IMR-90 (cell line): ENCODE data around the gene RUBCN. TPM values are rescaled to one million over a fixed set of nuclear protein-coding genes. Genes with fewer than 3 reads are reported as not detected.
"Not testable (repeated sequence)": the region's sequence is repeated elsewhere in the genome, so short reads cannot be mapped to it uniquely, and the experiment has no call there.

Experiments
- ATAC-seq: fragments of 200-7000 bp; cut with Tn5 transposase; 2 replicates; pipeline ENCODE4 v1.9.1; 2020; ENCODE audit warnings: low read depth, mild to moderate bottlenecking, moderate library complexity
- BruUV-seq: library from RNA; stranded (reverse); fragments of 400-500 nt; replicated peaks from 2 replicates; lab custom pipeline; 2021; lab: Mats Ljungman, UMichigan
- CTCF ChIA-PET: fragments of 300-600 bp; formaldehyde crosslinking; extraction: SDS; loops from one replicate; lab custom pipeline; 2021; ENCODE audit warnings: antibody characterized with exemption; lab: Yijun Ruan, JAX
- POLR2A ChIA-PET: fragments of 300-600 bp; sonication (Branson Sonifier 250); formaldehyde crosslinking; loops from one replicate; lab custom pipeline; 2022; ENCODE audit warnings: antibody characterized with exemption; ENCODE audit not compliant: unreplicated experiment; lab: Charles Lee
- DNase-seq: peaks from one replicate; pipeline ENCODE4 v3.0.0; 2013
- H2AFZ ChIP-seq: replicated peaks from 2 replicates; pipeline ENCODE3; 2013; ENCODE audit warnings: low read length, mild to moderate bottlenecking; ENCODE audit not compliant: poor library complexity
- H2AK5ac ChIP-seq: 2 replicates; pipeline ENCODE4 v1.6.1; 2013; ENCODE audit warnings: low read depth, low read length, inconsistent platforms
- H2AK9ac ChIP-seq: replicated peaks from 2 replicates; pipeline ENCODE3; 2013; ENCODE audit warnings: mild to moderate bottlenecking, low read depth, low read length, moderate library complexity; ENCODE audit not compliant: poor library complexity
- H2BK120ac ChIP-seq: 2 replicates; pipeline ENCODE4 v1.6.1; 2013; ENCODE audit warnings: low read depth, low read length, inconsistent platforms
- H2BK15ac ChIP-seq: 3 replicates; pipeline ENCODE4 v1.6.1; 2013; ENCODE audit warnings: low read depth, low read length, inconsistent platforms
- H2BK20ac ChIP-seq: 2 replicates; pipeline ENCODE4 v1.6.1; 2013; ENCODE audit warnings: low read depth, mild to moderate bottlenecking, inconsistent platforms, low read length, moderate library complexity
- H2BK5ac ChIP-seq: 2 replicates; pipeline ENCODE4 v1.6.1; 2013; ENCODE audit warnings: mild to moderate bottlenecking, low read depth, low read length, inconsistent platforms; ENCODE audit not compliant: poor library complexity, severe bottlenecking
- H3K14ac ChIP-seq: replicated peaks from 2 replicates; pipeline ENCODE4 v1.6.1; 2013; ENCODE audit warnings: low read depth, low read length, inconsistent platforms
- H3K18ac ChIP-seq: 2 replicates; pipeline ENCODE4 v1.6.1; 2013; ENCODE audit warnings: low read depth, low read length, control low read depth
- H3K23ac ChIP-seq: 2 replicates; pipeline ENCODE4 v1.6.1; 2013; ENCODE audit warnings: low read depth, low read length, inconsistent platforms
- H3K27ac ChIP-seq: 2 replicates; pipeline ENCODE4 v1.5.1; 2013; ENCODE audit warnings: mild to moderate bottlenecking, control low read depth, low read length; ENCODE audit not compliant: insufficient read depth
- H3K27me3 ChIP-seq: 2 replicates; pipeline ENCODE4 v1.6.1; 2013; ENCODE audit warnings: low read length; ENCODE audit not compliant: control insufficient read depth, insufficient read depth
- H3K36me3 ChIP-seq: 2 replicates; pipeline ENCODE4 v1.6.1; 2013; ENCODE audit warnings: low read length, mixed read lengths; ENCODE audit not compliant: control insufficient read depth, insufficient read depth
- H3K4ac ChIP-seq: 2 replicates; pipeline ENCODE4 v1.6.1; 2013; ENCODE audit warnings: low read depth, low read length, inconsistent platforms
- H3K4me1 ChIP-seq: 2 replicates; pipeline ENCODE4 v1.6.1; 2013; ENCODE audit warnings: low read length, mixed read lengths; ENCODE audit not compliant: control insufficient read depth, insufficient read depth
- H3K4me2 ChIP-seq: 2 replicates; pipeline ENCODE4 v1.6.1; 2013; ENCODE audit warnings: low read depth, mild to moderate bottlenecking, control low read depth, low read length, moderate library complexity
- H3K4me3 ChIP-seq: 2 replicates; pipeline ENCODE4 v1.5.1; 2013; ENCODE audit warnings: low read depth, mild to moderate bottlenecking, control low read depth, low read length, moderate library complexity; ENCODE audit not compliant: insufficient read depth
- H3K56ac ChIP-seq: 2 replicates; pipeline ENCODE4 v1.6.1; 2013; ENCODE audit warnings: low read length, inconsistent platforms; ENCODE audit not compliant: insufficient read depth; ENCODE audit errors: extremely low read depth
- H3K79me1 ChIP-seq, 2 experiments: 2 replicates each; pipeline ENCODE4 v1.6.1; 2013; ENCODE audit warnings: low read length in 2 of 2, inconsistent platforms in 1 of 2, low read depth in 1 of 2
- H3K9ac ChIP-seq: 2 replicates; pipeline ENCODE4 v1.6.1; 2013; ENCODE audit warnings: low read depth, low read length, control low read depth
- H3K9me1 ChIP-seq: 2 replicates; pipeline ENCODE4 v1.6.1; 2013; ENCODE audit warnings: low read length, inconsistent platforms; ENCODE audit not compliant: insufficient read depth
- H3K9me3 ChIP-seq: 2 replicates; pipeline ENCODE4 v1.6.1; 2013; ENCODE audit warnings: low read length; ENCODE audit not compliant: control insufficient read depth, insufficient read depth
- H4K20me1 ChIP-seq: 2 replicates; pipeline ENCODE4 v1.6.1; 2013; ENCODE audit warnings: low read length, inconsistent platforms; ENCODE audit not compliant: insufficient read depth
- H4K5ac ChIP-seq: 2 replicates; pipeline ENCODE4 v1.6.1; 2013; ENCODE audit warnings: mild to moderate bottlenecking, low read depth, low read length, control low read depth
- H4K8ac ChIP-seq, 2 experiments: 2 replicates each; pipeline ENCODE4 v1.6.1; 2013; ENCODE audit warnings: low read depth in 2 of 2, low read length in 2 of 2, control low read depth in 1 of 2, inconsistent platforms in 1 of 2
- H4K91ac ChIP-seq: 2 replicates; pipeline ENCODE4 v1.6.1; 2013; ENCODE audit warnings: low read depth, low read length, inconsistent platforms; ENCODE audit not compliant: insufficient read depth
- WGBS, 2 experiments: methylation state at CpG; one replicate each; pipeline versions ENCODE4 v1.1.5 to v1.1.7; 2013; ENCODE audit warnings: missing lambda C conversion rate in 2 of 2; ENCODE audit not compliant: insufficient read length in 1 of 2; ENCODE audit errors: extremely low coverage in 2 of 2; 5-methylcytosine and 5-hydroxymethylcytosine counted together
- dilution Hi-C: fragments of 300-500 bp; cut with HindIII; formaldehyde crosslinking; loops from one replicate; pipeline ENCODE4 v1.14.3; 2018; ENCODE audit warnings: low sequenced_read_pairs; ENCODE audit not compliant: unreplicated experiment
- in situ Hi-C: fragments of 300-500 bp; cut with MboI; formaldehyde crosslinking; loops from 3 replicates; pipeline ENCODE4 v1.14.3; 2019; ENCODE audit warnings: low sequenced_read_pairs, inconsistent platforms, mixed read lengths
- intact Hi-C: fragments of 100-400 bp; cut with micrococcal nuclease; formaldehyde crosslinking; loops from 2 replicates; pipeline ENCODE4 v1.10.0; 2022
- polyA plus RNA-seq, 3 experiments: library from polyadenylated mRNA; depleted of rRNA; stranded (reverse); fragments of >200 nt; gene quantifications; 2 replicates each; pipeline ENCODE4 v1.2.3, GENCODE V29; 2012; ENCODE audit warnings: low replicate concordance in 1 of 3
- total RNA-seq: library from RNA; depleted of rRNA; stranded (reverse); fragments of >200 nt; gene quantifications from 2 replicates; pipeline ENCODE4 v1.2.3, GENCODE V29; 2012

The RUBCN gene
- total and polyA plus RNA-seq, 2 of the 4 experiments (the other 2 are of a cell fraction) = 10.8 to 12.6 TPM

GRCh38 chr3:197646294-197646693 lies 90.4 kb downstream of the RUBCN start:
- H2BK120ac ChIP-seq, CTCF ChIA-PET, H3K36me3 ChIP-seq, H2BK15ac ChIP-seq, ATAC-seq, DNase-seq, H3K23ac ChIP-seq, H4K20me1 ChIP-seq, dilution Hi-C loops, H4K5ac ChIP-seq, H2AK9ac ChIP-seq, intact Hi-C loops, H3K27me3 ChIP-seq, H3K56ac ChIP-seq, H3K14ac ChIP-seq, BruUV-seq, H2AFZ ChIP-seq, POLR2A ChIA-PET, H2AK5ac ChIP-seq, H4K8ac ChIP-seq, in situ Hi-C loops, H3K9me3 ChIP-seq, H2BK5ac ChIP-seq, H3K79me1 ChIP-seq, H4K91ac ChIP-seq, H3K4me3 ChIP-seq, H3K4ac ChIP-seq, H3K4me1 ChIP-seq, H3K9ac ChIP-seq, H2BK20ac ChIP-seq, H3K18ac ChIP-seq, H3K9me1 ChIP-seq, H3K27ac ChIP-seq, H3K4me2 ChIP-seq: not testable (repeated sequence)
- WGBS, 2 experiments = 60% methylated on average over 1 of the region's 12 CpGs; no CpG with 5 or more reads in 1 of the 2 experiments

- H3K4me3 ChIP-seq, H4K8ac ChIP-seq, H3K4ac ChIP-seq, H2BK120ac ChIP-seq, in situ Hi-C loops, BruUV-seq, H3K4me1 ChIP-seq, H4K5ac ChIP-seq, DNase-seq, H2AFZ ChIP-seq, H3K4me2 ChIP-seq, H2AK9ac ChIP-seq, dilution Hi-C loops, H2BK20ac ChIP-seq, H3K14ac ChIP-seq, H3K79me1 ChIP-seq, H3K9ac ChIP-seq, H3K18ac ChIP-seq, CTCF ChIA-PET, H4K91ac ChIP-seq, H2AK5ac ChIP-seq, POLR2A ChIA-PET, H3K9me1 ChIP-seq, H3K23ac ChIP-seq, H4K20me1 ChIP-seq, H3K27me3 ChIP-seq, H2BK5ac ChIP-seq, H3K36me3 ChIP-seq, ATAC-seq, H2BK15ac ChIP-seq, H3K27ac ChIP-seq, H3K9me3 ChIP-seq, H3K56ac ChIP-seq, intact Hi-C loops: not testable (repeated sequence)
- WGBS, 2 experiments = 81% methylated on average over 4 of the region's 10 CpGs; no CpG with 5 or more reads in 1 of the 2 experiments
These were observed 99.1 kb downstream of the RUBCN start for GRCh38 chr3:197637556-197637955.
